Activated CD8-positive, alpha-beta memory T cell treated with anti-CD3 and anti-CD28 coated beads, Interleukin-2, amount 10 ng/mL, durations not matched to agents 7 days and 5 days (primary cell): ENCODE data around the gene ACE. TPM values are rescaled to one million over a fixed set of nuclear protein-coding genes. Genes with fewer than 3 reads are reported as not detected.
"Not testable (repeated sequence)": the region's sequence is repeated elsewhere in the genome, so short reads cannot be mapped to it uniquely, and the experiment has no call there.

ENCODE experiments used
- ATAC-seq: fragments of 150-1000 bp; cut with Tn5 transposase; one replicate; pipeline ENCODE4 v1.10.0; 2021; ENCODE audit warnings: moderate library complexity
- CTCF ChIA-PET: fragments of 350-600 bp; sonication (Branson Sonifier 250); formaldehyde crosslinking; loops from one replicate; lab custom pipeline; 2021; ENCODE audit warnings: antibody characterized with exemption; lab: Charles Lee
- DNase-seq: peaks from one replicate; pipeline ENCODE4 v3.0.0-alpha.2; 2020
- H3K27ac Mint-ChIP-seq: one replicate; pipeline ENCODE4 v1.8.0; 2021; ENCODE audit warnings: mild to moderate bottlenecking, mixed read lengths
- H3K27me3 Mint-ChIP-seq: one replicate; pipeline ENCODE4 v1.8.0; 2021; ENCODE audit warnings: mixed read lengths
- H3K36me3 Mint-ChIP-seq: one replicate; pipeline ENCODE4 v1.8.0; 2021; ENCODE audit warnings: mild to moderate bottlenecking, mixed read lengths
- H3K4me1 Mint-ChIP-seq: one replicate; pipeline ENCODE4 v1.8.0; 2021; ENCODE audit warnings: mixed read lengths
- H3K4me3 Mint-ChIP-seq: one replicate; pipeline ENCODE4 v1.8.0; 2021; ENCODE audit warnings: mild to moderate bottlenecking, moderate library complexity, mixed read lengths
- H3K9me3 Mint-ChIP-seq: one replicate; pipeline ENCODE4 v1.8.0; 2022; ENCODE audit warnings: low read depth, mixed read lengths
- total RNA-seq, 2 experiments: library from RNA; stranded (reverse); gene quantifications; one replicate each; pipeline ENCODE4 v1.2.3, GENCODE V29; 2021

ACE gene
- total RNA-seq, 2 experiments from 2014 or later: 0.33 to 2.2 TPM

DNA sequence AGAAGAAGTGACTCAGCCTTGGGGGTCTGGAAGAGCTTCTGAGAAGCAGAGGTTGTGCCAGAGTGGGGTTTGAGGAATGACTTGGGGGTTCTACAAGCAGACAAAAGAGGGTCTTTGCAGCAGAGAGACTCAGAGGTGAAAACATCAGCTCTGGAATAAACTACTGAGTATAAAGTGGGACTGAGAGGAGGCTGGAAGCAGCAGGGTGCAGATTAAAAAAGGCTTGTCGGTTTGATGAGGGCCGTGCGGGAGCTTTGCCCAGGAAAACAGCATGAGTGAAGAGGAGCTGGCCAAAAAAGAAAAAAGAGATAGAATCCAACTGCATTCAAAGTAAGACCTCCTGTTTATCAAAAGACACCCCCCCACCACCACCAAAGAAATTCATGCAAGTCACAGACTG is 13.1 kb upstream of the ACE start:
- Mint-ChIP-seq H3K4me1 (no peaks in the 10 kb centered on the region), H3K4me3 (no peak overlapping the region)
- CTCF ChIA-PET: interaction anchor here (1.7 kb wide), 1 partner anchor 148 kb away, joined by 6 read pairs; no protein-coding TSS in a partner anchor

DNA sequence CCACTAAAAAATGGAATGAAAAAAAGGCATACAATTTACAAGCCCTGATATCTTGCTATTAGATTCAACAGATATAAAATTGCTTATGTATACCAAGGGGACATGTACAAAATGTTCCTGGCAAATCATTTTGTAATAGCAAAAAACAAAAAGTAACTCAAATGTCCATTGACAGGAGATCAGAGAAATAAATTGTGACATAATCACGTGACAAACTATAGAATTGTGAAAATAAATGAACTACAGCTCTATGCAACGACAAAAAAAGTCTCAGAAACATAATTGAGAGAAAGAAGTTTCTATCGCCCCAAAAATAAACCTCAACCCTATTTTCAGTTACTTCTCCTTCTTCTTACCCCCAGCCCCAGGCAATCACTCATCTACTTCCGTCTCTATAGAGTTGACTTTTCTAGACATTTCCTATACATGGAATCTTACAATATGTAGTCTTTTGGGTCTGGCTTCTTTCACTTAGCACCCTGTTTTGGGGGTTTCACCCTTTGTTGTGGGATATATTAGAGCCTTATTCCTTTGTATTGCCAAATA is 12.1 kb upstream of the ACE start:
- H3K4me1 Mint-ChIP-seq: no peaks in the 10 kb centered on the region
- DNase-seq (no peak), ATAC-seq (no peak)
- CTCF ChIA-PET: interaction anchor here (1.0 to 2.4 kb wide), 2 partner anchors 14 to 39 kb away, joined by 5 to 12 read pairs; no protein-coding TSS in a partner anchor
- H3K4me3 Mint-ChIP-seq: no peak overlapping the region
- no peaks in the 10 kb centered on the region for H3K36me3 Mint-ChIP-seq
- no peak overlapping the region for H3K27ac Mint-ChIP-seq
- no peaks in the 10 kb centered on the region for H3K9me3 Mint-ChIP-seq
- peaks cover 24% of the 10 kb centered on the region for H3K27me3 Mint-ChIP-seq

More for the DNA sequence above, 13.1 kb upstream of the ACE start:
- Mint-ChIP-seq H3K27ac (no peak overlapping the region), H3K36me3 (no peaks in the 10 kb centered on the region), H3K27me3 (peaks cover 21% of the 10 kb centered on the region), H3K9me3 (no peaks in the 10 kb centered on the region)
- ATAC-seq: no peak
- no peak for DNase-seq

DNA sequence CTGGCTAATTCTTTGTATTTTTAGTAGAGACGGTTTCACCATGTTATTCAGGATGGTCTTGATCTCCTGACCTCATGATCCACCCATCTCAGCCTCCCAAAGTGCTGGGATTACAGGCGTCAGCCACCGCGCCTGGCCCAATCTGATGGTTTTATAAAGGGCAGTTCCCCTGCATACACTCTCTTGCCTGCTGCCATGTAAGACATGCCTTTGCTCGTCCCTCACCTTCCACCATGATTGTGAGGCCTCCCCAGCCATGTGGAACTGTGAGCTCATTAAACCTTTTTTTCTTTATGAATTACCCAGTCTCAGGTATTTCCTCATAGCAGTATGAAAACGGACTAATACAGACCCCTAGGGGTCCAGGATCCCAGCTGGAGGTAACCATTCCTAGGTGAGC is 8.8 kb upstream of the ACE start:
- not testable (repeated sequence) for H3K27ac Mint-ChIP-seq, DNase-seq, H3K4me1 Mint-ChIP-seq, H3K9me3 Mint-ChIP-seq, ATAC-seq, H3K4me3 Mint-ChIP-seq, H3K36me3 Mint-ChIP-seq
- peaks cover 38% of the 10 kb centered on the region for H3K27me3 Mint-ChIP-seq
- CTCF ChIA-PET: interaction anchor here (4.0 kb wide), 1 partner anchor 11 kb away, joined by 20 read pairs; no protein-coding TSS in a partner anchor

DNA sequence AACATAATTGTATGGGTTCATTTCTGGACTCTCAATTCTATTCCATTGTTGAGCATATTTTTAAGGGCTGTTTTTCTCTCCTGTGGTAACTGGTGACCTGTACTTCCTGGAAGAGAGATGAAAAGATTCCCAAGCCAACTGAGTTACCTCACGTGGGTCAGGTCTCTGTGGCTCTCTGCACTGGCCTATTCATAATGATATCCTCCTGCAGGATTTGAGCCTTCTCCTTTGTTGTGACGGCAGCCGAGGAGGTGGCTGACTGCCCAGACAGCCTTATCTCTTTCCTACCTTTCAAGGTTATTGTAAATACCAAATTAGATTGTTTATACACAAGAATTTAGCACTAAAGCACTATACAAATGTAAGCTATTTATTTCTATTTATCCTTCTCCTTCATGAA is 2.7 kb upstream of the ACE start:
- CTCF ChIA-PET: interaction anchor here (10.5 kb wide), 1 partner anchor 49 kb away, joined by 324 read pairs; no protein-coding TSS in a partner anchor

DNA sequence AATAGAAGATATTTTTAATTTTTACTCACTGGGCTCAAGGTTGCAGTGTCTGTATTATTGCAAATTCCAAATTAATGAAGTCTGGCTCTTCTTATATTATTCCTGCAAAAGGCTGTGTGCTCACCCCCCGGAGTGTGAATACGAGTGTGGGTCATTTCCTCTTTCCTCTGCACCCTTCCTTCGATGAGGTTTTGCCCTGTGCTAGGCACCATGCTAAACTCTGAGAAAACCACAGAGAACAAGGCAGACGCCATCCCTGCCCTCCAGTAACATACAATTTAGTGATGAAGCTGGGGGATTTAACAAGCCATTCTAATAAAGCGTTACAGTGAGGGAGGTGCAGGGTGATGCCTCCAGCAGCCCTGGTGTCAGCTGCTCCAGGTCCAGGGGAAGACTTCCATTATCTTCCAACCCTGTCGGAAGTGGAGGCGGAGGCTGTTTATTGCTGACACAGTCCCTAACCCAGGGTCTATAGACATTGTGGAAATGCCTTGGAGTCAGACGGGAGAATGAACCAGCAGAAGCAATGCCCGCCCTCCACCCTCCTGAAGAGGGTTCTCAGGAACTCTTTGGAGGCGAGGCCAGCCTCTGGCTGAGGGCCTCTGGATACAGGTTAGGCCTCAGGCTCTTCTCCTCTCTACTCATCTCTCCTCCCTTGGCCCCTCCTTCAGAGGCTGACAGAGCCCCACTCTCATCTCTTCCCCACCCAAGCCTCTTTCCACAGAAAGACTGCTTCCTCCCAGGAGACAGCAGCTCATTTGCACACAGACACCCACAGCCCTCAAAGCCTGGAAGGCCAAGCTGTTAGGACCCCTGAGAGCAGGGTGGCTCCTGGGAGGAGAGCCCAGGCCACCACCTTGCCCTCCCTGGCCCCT is 2.0 kb upstream of the ACE start:
- DNase-seq (no peak), ATAC-seq (no peak)
- Mint-ChIP-seq H3K4me3 (no peak overlapping the region), H3K27me3 (peaks cover 59% of the 10 kb centered on the region), H3K4me1 (peaks cover 10% of the 10 kb centered on the region), H3K9me3 (no peaks in the 10 kb centered on the region), H3K27ac (no peak overlapping the region), H3K36me3 (no peaks in the 10 kb centered on the region)
- CTCF ChIA-PET: interaction anchor here (10.5 kb wide), 1 partner anchor 49 kb away, joined by 324 read pairs; no protein-coding TSS in a partner anchor

More for the DNA sequence above, 2.7 kb upstream of the ACE start:
- H3K9me3 Mint-ChIP-seq: no peaks in the 10 kb centered on the region
- no peaks in the 10 kb centered on the region for H3K36me3 Mint-ChIP-seq
- H3K27ac Mint-ChIP-seq: no peak overlapping the region
- peaks cover 60% of the 10 kb centered on the region for H3K27me3 Mint-ChIP-seq
- no peak for ATAC-seq
- H3K4me3 Mint-ChIP-seq: no peak overlapping the region
- peaks cover 10% of the 10 kb centered on the region for H3K4me1 Mint-ChIP-seq
- no peak for DNase-seq

DNA sequence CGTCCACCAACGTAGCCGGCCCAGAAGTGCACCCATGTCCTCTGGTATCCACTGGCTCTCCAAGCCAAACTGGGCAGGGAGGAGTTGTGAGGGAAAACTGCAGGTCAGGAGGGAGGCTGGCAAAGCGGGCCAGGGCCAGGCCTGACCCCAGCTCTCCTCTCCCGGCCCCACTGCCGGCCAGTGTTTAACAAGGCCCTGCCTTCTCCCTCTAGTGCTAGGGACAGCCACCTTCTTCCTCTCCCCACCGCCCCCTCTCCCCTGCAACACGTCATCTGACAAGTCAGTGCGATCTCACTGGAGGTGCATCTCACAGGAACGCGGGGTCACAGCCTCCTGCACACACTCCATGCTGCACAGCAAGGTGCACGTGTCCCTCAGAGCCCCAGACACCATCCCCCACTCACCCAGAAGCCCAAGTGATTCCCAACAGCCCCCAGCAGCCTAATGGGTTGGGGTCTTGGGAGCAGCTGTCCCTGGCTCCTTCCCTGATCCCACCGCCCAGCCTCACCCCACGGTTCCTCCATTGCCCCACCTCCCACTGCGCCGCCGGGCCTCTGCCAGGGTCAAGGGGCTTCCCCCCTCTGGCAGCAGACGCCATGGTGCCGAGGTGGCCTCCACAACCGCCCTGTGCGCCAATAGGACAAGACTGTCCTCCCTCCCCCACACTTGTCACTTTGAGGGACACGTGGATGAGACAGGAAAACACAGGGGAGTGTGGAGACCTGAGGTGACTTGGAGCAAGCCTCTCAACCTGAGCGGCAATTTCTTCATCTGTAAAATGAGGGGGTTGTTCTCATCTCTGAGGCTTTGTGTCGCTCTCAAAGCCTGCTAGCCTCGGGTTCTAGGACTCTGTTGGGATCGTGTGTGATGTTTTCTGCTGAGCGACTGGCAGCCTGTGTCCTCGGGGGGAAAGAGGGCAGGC is 1.1 kb upstream of the ACE start:
- DNase-seq (no peak), ATAC-seq (no peak)
- no peaks in the 10 kb centered on the region for H3K36me3 Mint-ChIP-seq
- CTCF ChIA-PET: interaction anchor here (1.0 to 10.5 kb wide), 5 partner anchors 11 to 135 kb away, joined by 3 to 324 read pairs (median 40); no protein-coding TSS in a partner anchor
- peaks cover 52% of the 10 kb centered on the region for H3K27me3 Mint-ChIP-seq
- no peaks in the 10 kb centered on the region for H3K9me3 Mint-ChIP-seq
- peak overlapping the region; percentile 13 for H3K4me3 Mint-ChIP-seq
- H3K4me1 Mint-ChIP-seq: peaks cover 10% of the 10 kb centered on the region
- no peak overlapping the region for H3K27ac Mint-ChIP-seq

DNA sequence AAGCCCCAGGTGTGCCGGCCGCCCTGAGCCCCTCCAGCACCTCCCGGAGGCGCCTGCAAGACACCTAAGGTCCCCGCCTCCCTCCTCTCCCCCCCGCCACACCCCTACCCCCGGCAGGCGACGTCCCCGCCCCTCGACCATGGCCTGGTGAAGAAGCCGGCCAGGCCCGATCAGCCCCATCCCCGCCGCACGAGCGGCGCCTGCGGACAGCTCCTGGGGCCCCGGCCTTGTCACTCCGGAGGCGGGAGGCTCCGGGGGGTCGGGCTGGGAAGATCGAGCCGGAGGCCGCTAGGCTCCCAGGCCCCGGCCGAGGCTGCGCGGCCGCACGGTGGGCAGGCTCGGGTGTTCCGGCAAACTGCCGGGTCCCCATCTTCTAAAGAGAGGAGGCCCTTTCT is 405 bp upstream of the ACE start:
- no peak for DNase-seq
- H3K4me1 Mint-ChIP-seq: peaks cover 10% of the 10 kb centered on the region
- H3K36me3 Mint-ChIP-seq: no peaks in the 10 kb centered on the region
- H3K4me3 Mint-ChIP-seq: no peak overlapping the region
- peaks cover 48% of the 10 kb centered on the region for H3K27me3 Mint-ChIP-seq
- H3K27ac Mint-ChIP-seq: no peak overlapping the region
- CTCF ChIA-PET: interaction anchor here (1.0 to 10.5 kb wide), 7 partner anchors 10 to 135 kb away, joined by 3 to 324 read pairs (median 40); partner anchors contain the start of gene CYB561
- no peak for ATAC-seq
- no peaks in the 10 kb centered on the region for H3K9me3 Mint-ChIP-seq

DNA sequence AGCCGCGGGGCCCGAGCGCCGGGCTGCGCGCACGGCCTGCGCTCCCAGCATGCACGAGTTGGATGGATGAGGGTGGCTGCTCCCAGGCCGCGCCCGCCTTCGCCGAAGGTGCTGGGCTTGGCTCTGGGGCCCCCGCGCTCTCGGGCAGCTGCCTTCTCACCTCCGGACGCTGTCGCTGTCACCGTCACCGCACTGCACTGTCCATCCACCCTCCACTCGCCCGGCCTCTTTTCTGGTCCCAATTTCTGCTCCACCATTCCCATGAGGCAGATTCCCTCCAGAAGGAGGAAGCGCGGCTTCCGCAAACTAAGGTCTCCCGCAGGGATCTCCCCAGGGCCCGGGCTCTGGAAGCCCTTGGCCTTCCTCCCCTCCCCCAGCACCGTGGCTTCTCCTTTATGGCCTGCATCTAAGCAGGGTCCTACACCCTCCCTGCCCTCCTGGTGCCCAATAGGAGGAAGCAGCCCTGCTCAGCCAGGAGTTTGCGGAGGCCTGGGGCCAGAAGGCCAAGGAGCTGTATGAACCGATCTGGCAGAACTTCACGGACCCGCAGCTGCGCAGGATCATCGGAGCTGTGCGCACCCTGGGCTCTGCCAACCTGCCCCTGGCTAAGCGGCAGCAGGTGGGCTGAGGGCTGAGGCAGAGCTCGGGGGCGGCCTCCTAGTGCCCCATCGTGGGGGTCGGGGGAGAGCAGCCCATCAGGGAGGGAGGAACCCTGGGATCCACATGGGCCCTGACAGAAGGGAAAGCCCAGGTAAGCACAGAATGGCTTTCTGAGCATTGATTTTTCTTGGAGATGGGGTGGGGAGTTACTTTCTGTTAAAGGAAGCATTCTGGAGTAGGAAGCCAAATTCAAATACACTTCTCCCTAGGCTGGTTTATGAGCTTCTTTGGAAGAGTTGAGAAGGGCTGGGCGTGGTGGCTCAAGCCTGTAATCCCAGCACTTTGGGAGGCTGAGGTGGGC is 899 bp downstream of the ACE start:
- Mint-ChIP-seq H3K27me3 (peaks cover 40% of the 10 kb centered on the region), H3K9me3 (no peaks in the 10 kb centered on the region), H3K4me3 (peak overlapping the region; percentile 62), H3K27ac (no peak overlapping the region), H3K4me1 (peaks cover 10% of the 10 kb centered on the region), H3K36me3 (no peaks in the 10 kb centered on the region)
- ATAC-seq (peak; percentile 11), DNase-seq (no peak)
- CTCF ChIA-PET: interaction anchor here (0.8 to 10.5 kb wide), 26 partner anchors 9 to 395 kb away, joined by 3 to 324 read pairs (median 4); partner anchors contain the start of genes CYB561, DCAF7 and TACO1

DNA sequence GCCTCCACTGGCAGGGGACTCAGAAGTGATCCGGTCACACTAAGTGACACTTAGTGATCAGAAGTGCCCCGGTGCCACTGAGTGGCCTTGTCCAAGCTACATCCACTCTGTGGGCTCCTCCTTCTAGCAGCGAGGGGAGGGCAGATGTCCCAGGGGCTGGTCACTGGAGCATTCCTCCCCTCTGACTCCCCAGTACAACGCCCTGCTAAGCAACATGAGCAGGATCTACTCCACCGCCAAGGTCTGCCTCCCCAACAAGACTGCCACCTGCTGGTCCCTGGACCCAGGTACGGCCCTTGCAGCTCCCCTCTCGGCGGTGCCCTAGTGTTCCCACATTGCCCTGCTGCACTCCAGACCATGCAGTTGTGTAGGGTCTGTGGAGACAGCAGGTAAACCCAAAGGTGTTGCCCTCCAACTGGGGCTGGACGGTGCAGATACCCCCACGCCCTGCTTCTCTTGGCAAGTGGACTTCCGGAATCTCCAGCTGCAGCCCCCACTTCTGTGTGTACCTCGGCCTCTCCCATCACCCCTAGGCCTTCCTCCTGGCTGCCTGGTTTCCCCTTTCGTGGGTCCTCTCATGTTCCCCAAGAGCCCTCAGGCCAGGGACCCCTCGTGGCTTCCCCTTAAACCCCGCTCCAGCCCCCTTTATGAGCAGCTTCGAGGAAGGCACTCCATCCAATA is 2.1 kb downstream of the ACE start:
- ATAC-seq: peak; percentile 90
- DNase-seq: peak; percentile 89
- H3K27me3 Mint-ChIP-seq: peaks cover 39% of the 10 kb centered on the region
- CTCF ChIA-PET: interaction anchor here (0.8 to 10.5 kb wide), 31 partner anchors 9 to 768 kb away, joined by 3 to 324 read pairs (median 4); partner anchors contain the start of genes CYB561, DCAF7, MAP3K3 and TACO1
- H3K4me3 Mint-ChIP-seq: no peak overlapping the region
- no peak overlapping the region for H3K27ac Mint-ChIP-seq
- peaks cover 10% of the 10 kb centered on the region for H3K4me1 Mint-ChIP-seq
- H3K36me3 Mint-ChIP-seq: no peaks in the 10 kb centered on the region
- H3K9me3 Mint-ChIP-seq: no peaks in the 10 kb centered on the region

DNA sequence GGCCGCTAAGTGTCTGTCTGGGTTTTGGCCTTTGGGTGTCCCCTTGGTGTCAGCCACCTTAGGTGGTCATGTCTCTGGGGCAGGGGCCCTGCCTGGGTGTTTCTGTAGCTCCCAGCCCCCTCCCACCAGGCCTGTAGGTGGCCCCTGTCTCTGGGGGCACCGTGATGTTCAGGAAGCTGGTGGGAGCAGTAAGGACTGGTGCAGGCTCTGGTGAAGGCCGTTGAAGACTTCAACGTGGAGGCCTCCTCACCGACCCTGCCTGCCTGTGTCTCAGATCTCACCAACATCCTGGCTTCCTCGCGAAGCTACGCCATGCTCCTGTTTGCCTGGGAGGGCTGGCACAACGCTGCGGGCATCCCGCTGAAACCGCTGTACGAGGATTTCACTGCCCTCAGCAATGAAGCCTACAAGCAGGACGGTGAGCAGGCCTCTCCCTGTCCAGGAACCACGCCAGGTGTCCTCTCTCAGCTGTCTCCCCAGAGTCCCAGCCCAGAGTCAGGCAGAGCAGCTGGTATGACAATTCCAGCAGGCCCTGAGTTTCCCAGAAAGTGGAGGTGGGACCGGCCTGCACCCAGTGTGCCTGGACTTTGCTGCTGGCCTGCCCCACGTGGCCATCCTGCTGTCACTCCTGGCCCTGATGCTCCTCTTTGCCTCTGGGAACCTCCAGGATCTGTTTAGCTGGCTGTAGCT is 2.8 kb downstream of the ACE start:
- DNase-seq (no peak), ATAC-seq (no peak)
- CTCF ChIA-PET: interaction anchor here (0.9 to 10.5 kb wide), 22 partner anchors 8 to 768 kb away, joined by 3 to 324 read pairs (median 5); partner anchors contain the start of genes CYB561, DCAF7 and TACO1
- H3K27me3 Mint-ChIP-seq: peaks cover 33% of the 10 kb centered on the region
- no peak overlapping the region for H3K4me3 Mint-ChIP-seq
- H3K4me1 Mint-ChIP-seq: peaks cover 10% of the 10 kb centered on the region
- no peaks in the 10 kb centered on the region for H3K36me3 Mint-ChIP-seq
- no peaks in the 10 kb centered on the region for H3K9me3 Mint-ChIP-seq
- H3K27ac Mint-ChIP-seq: no peak overlapping the region
